HEK293 (cell line): ENCODE data around the gene SERINC5.

Experiments used
- CTCF ChIA-PET: fragments of 350-600 bp; formaldehyde crosslinking; extraction: SDS; loops from one replicate; lab custom pipeline; 2021; ENCODE audit warnings: antibody characterized with exemption; lab: Yijun Ruan, JAX
- POLR2A ChIA-PET: fragments of 300-600 bp; formaldehyde crosslinking; extraction: SDS; loops from one replicate; lab custom pipeline; 2020; ENCODE audit warnings: antibody characterized with exemption, inconsistent platforms; lab: Yijun Ruan, JAX
- H3K27ac ChIP-seq: fragments of 200-500 bp; sonication (Bioruptor generic); 2 replicates; pipeline ENCODE4 v1.5.1; 2014; ENCODE audit warnings: low read depth, low read length, control low read depth, inconsistent platforms; ENCODE audit errors: extremely low read depth
- H3K36me3 ChIP-seq, 2 experiments: fragments of 200-500 bp in 1 of 2; sonication (Bioruptor generic) in 1 of 2; 1 replicate in 1 of 2; 2 replicates in 1 of 2; pipeline ENCODE4 v1.5.1; 2014 to 2017; ENCODE audit warnings: inconsistent platforms in 2 of 2, low read length in 2 of 2; ENCODE audit not compliant: control insufficient read depth in 2 of 2, insufficient read depth in 1 of 2
- H3K4me1 ChIP-seq: fragments of 200-500 bp; sonication (Bioruptor generic); 2 replicates; pipeline ENCODE4 v1.5.1; 2014; ENCODE audit warnings: mild to moderate bottlenecking, low read length, inconsistent platforms; ENCODE audit not compliant: control insufficient read depth, insufficient read depth
- H3K4me3 ChIP-seq: 2 replicates; pipeline ENCODE4 v1.5.1; 2011; ENCODE audit warnings: low read depth, mild to moderate bottlenecking, control low read depth, low read length, moderate library complexity
- H3K9me3 ChIP-seq: fragments of 200-500 bp; sonication (Bioruptor generic); 2 replicates; pipeline ENCODE4 v1.5.1; 2014; ENCODE audit warnings: low read depth, low read length, inconsistent platforms; ENCODE audit not compliant: control insufficient read depth, insufficient read depth
- SCRT2 ChIP-seq: fragments of 450-650 bp; formaldehyde crosslinking; IDR thresholded peaks from 2 replicates; pipeline ENCODE4 v1.5.1; 2016; ENCODE audit warnings: missing biosample characterization, missing genetic modification characterization
- ZFP69B ChIP-seq: fragments of 450-650 bp; formaldehyde crosslinking; IDR thresholded peaks from 2 replicates; pipeline ENCODE4 v1.5.1; 2016; ENCODE audit warnings: missing biosample characterization, missing genetic modification characterization
- ZNF132 ChIP-seq: fragments of 450-650 bp; formaldehyde crosslinking; IDR thresholded peaks from 2 replicates; pipeline ENCODE4 v1.5.1; 2017; ENCODE audit warnings: missing biosample characterization, missing genetic modification characterization, borderline replicate concordance
- ZNF37A ChIP-seq: fragments of 450-650 bp; IDR thresholded peaks from 2 replicates; pipeline ENCODE4 v1.5.1; 2018; ENCODE audit warnings: missing biosample characterization, missing genetic modification characterization
- ZNF596 ChIP-seq: fragments of 450-650 bp; IDR thresholded peaks from 2 replicates; pipeline ENCODE4 v1.5.0; 2018; ENCODE audit warnings: missing biosample characterization, mild to moderate bottlenecking, missing genetic modification characterization, moderate library complexity
- ZNF654 ChIP-seq: fragments of 450-650 bp; formaldehyde crosslinking; IDR thresholded peaks from 2 replicates; pipeline ENCODE4 v1.5.1; 2016; ENCODE audit warnings: low read depth, missing biosample characterization, missing genetic modification characterization
- ZNF785 ChIP-seq: fragments of 450-650 bp; formaldehyde crosslinking; IDR thresholded peaks from 2 replicates; pipeline ENCODE4 v1.5.1; 2016; ENCODE audit warnings: missing biosample characterization, missing genetic modification characterization
- TF ChIP-seq, protein P1 (sequence below): fragments of 450-650 bp; formaldehyde crosslinking; IDR thresholded peaks from 2 replicates; pipeline ENCODE4 v1.5.1; 2016; ENCODE audit warnings: missing biosample characterization, missing genetic modification characterization
- TF ChIP-seq, protein P2 (sequence below): fragments of 450-650 bp; formaldehyde crosslinking; conservative IDR thresholded peaks from 2 replicates; pipeline ENCODE4 v1.5.1; 2016; ENCODE audit warnings: low read depth, missing biosample characterization, missing genetic modification characterization
- TF ChIP-seq, protein P3 (sequence below): fragments of 450-650 bp; formaldehyde crosslinking; IDR thresholded peaks from 2 replicates; pipeline ENCODE4 v1.5.1; 2016; ENCODE audit warnings: missing biosample characterization, missing genetic modification characterization, borderline replicate concordance

The SERINC5 gene

DNA sequence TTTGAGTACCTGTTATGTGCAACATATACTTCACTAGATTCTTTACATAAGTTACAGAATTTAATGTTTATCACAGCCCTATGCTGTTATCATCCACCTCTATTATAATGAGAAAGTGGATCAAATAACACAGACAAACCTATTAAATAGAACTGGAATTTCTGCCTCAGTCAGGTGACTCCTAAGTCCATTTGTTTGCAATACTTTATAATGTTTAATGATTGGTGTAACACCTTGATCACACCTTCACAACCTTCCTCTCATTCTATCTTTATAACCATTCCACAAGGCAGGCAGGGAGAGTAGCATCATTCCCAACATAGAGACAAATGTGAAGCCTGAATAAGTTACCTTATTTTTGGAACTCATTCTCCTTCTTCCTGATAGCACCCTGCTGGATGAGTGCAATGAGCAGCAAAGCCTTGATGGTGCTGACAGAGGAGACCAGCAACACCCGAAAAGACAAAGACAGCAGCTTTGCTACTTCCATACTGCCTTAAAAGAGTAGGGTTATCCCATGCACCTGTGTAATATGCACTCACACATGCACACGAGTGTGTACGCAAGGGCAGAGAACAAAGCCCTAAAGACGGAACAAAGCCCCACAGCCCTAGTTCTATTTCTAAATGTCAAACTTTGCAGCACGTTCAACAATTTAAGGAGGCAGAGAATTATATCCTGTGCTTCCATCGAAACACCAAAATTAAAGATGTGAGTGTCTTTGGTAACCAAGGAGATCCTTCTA is 30.5 kb downstream of the SERINC5 start:
- H3K9me3 ChIP-seq = no peaks in the 10 kb centered on the region
- TF ChIP-seq ZNF132 (tag by site-specific recombination) = no peak
- TF ChIP-seq ZNF785 (tag by site-specific recombination) = no peak
- TF ChIP-seq SCRT2 (tag by site-specific recombination) = no peak
- TF ChIP-seq, protein P1, sequence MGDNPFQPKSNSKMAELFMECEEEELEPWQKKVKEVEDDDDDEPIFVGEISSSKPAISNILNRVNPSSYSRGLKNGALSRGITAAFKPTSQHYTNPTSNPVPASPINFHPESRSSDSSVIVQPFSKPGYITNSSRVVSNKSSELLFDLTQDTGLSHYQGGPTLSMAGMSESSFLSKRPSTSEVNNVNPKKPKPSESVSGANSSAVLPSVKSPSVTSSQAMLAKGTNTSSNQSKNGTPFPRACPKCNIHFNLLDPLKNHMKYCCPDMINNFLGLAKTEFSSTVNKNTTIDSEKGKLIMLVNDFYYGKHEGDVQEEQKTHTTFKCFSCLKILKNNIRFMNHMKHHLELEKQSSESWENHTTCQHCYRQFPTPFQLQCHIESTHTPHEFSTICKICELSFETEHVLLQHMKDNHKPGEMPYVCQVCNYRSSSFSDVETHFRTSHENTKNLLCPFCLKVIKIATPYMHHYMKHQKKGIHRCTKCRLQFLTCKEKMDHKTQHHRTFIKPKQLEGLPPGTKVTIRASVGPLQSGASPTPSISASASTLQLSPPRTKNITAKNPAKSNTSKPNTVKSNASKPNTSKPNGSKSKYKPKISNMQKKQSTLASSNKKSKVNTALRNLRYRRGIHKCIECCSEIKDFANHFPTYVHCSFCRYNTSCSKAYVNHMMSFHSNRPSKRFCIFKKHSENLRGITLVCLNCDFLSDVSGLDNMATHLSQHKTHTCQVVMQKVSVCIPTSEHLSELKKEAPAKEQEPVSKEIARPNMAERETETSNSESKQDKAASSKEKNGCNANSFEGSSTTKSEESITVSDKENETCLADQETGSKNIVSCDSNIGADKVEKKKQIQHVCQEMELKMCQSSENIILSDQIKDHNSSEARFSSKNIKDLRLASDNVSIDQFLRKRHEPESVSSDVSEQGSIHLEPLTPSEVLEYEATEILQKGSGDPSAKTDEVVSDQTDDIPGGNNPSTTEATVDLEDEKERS (tag by site-specific recombination) = no peak
- TF ChIP-seq, protein P2, sequence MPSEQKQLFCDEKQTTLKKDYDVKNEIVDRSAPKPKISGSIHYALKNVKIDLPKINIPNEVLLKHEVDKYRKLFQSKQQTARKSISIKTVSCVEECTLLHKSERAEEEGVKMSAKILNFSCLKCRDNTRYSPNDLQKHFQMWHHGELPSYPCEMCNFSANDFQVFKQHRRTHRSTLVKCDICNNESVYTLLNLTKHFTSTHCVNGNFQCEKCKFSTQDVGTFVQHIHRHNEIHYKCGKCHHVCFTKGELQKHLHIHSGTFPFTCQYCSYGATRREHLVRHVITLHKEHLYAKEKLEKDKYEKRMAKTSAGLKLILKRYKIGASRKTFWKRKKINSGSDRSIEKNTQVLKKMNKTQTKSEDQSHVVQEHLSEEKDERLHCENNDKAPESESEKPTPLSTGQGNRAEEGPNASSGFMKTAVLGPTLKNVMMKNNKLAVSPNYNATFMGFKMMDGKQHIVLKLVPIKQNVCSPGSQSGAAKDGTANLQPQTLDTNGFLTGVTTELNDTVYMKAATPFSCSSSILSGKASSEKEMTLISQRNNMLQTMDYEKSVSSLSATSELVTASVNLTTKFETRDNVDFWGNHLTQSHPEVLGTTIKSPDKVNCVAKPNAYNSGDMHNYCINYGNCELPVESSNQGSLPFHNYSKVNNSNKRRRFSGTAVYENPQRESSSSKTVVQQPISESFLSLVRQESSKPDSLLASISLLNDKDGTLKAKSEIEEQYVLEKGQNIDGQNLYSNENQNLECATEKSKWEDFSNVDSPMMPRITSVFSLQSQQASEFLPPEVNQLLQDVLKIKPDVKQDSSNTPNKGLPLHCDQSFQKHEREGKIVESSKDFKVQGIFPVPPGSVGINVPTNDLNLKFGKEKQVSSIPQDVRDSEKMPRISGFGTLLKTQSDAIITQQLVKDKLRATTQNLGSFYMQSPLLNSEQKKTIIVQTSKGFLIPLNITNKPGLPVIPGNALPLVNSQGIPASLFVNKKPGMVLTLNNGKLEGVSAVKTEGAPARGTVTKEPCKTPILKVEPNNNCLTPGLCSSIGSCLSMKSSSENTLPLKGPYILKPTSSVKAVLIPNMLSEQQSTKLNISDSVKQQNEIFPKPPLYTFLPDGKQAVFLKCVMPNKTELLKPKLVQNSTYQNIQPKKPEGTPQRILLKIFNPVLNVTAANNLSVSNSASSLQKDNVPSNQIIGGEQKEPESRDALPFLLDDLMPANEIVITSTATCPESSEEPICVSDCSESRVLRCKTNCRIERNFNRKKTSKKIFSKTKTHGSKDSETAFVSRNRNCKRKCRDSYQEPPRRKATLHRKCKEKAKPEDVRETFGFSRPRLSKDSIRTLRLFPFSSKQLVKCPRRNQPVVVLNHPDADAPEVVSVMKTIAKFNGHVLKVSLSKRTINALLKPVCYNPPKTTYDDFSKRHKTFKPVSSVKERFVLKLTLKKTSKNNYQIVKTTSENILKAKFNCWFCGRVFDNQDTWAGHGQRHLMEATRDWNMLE = no peak
- no peak for TF ChIP-seq ZNF654 (tag by site-specific recombination)
- no peak for TF ChIP-seq ZFP69B (tag by site-specific recombination)
- TF ChIP-seq, protein P3, sequence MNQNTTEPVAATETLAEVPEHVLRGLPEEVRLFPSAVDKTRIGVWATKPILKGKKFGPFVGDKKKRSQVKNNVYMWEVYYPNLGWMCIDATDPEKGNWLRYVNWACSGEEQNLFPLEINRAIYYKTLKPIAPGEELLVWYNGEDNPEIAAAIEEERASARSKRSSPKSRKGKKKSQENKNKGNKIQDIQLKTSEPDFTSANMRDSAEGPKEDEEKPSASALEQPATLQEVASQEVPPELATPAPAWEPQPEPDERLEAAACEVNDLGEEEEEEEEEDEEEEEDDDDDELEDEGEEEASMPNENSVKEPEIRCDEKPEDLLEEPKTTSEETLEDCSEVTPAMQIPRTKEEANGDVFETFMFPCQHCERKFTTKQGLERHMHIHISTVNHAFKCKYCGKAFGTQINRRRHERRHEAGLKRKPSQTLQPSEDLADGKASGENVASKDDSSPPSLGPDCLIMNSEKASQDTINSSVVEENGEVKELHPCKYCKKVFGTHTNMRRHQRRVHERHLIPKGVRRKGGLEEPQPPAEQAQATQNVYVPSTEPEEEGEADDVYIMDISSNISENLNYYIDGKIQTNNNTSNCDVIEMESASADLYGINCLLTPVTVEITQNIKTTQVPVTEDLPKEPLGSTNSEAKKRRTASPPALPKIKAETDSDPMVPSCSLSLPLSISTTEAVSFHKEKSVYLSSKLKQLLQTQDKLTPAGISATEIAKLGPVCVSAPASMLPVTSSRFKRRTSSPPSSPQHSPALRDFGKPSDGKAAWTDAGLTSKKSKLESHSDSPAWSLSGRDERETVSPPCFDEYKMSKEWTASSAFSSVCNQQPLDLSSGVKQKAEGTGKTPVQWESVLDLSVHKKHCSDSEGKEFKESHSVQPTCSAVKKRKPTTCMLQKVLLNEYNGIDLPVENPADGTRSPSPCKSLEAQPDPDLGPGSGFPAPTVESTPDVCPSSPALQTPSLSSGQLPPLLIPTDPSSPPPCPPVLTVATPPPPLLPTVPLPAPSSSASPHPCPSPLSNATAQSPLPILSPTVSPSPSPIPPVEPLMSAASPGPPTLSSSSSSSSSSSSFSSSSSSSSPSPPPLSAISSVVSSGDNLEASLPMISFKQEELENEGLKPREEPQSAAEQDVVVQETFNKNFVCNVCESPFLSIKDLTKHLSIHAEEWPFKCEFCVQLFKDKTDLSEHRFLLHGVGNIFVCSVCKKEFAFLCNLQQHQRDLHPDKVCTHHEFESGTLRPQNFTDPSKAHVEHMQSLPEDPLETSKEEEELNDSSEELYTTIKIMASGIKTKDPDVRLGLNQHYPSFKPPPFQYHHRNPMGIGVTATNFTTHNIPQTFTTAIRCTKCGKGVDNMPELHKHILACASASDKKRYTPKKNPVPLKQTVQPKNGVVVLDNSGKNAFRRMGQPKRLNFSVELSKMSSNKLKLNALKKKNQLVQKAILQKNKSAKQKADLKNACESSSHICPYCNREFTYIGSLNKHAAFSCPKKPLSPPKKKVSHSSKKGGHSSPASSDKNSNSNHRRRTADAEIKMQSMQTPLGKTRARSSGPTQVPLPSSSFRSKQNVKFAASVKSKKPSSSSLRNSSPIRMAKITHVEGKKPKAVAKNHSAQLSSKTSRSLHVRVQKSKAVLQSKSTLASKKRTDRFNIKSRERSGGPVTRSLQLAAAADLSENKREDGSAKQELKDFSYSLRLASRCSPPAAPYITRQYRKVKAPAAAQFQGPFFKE (tag by site-specific recombination) = no peak
- no peak for TF ChIP-seq ZNF37A (tag by site-specific recombination)
- no peak for TF ChIP-seq ZNF596
- no peaks in the 10 kb centered on the region for H3K4me1 ChIP-seq
- ChIA-PET CTCF (no interaction called here), POLR2A (no interaction called here)
- no peak overlapping the region for H3K4me3 ChIP-seq
- H3K36me3 ChIP-seq = no peaks in the 10 kb centered on the region
- no peak overlapping the region for H3K27ac ChIP-seq
